ENCODE results near the gene SLC9A9.

DNA sequence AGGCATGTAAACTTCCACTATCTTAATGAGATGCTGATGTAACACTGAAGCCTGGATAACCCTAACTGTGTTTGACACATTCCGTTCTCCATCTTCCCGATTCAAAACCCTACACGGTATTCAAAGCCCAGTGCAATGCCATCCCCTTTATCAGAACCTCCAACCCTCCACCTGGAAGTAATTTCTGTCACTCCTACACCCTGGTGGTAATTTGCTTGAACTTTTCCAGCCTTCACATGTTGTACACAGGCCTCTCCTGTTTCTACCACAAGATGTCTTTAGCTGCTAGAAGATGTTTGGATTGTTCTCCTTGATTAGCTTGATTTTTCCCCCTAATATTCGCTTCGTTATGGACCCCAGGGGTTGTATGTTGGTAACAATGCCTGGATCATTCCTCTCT, 519.8 kb downstream of the SLC9A9 start:
- TF ChIP-seq, protein P1, sequence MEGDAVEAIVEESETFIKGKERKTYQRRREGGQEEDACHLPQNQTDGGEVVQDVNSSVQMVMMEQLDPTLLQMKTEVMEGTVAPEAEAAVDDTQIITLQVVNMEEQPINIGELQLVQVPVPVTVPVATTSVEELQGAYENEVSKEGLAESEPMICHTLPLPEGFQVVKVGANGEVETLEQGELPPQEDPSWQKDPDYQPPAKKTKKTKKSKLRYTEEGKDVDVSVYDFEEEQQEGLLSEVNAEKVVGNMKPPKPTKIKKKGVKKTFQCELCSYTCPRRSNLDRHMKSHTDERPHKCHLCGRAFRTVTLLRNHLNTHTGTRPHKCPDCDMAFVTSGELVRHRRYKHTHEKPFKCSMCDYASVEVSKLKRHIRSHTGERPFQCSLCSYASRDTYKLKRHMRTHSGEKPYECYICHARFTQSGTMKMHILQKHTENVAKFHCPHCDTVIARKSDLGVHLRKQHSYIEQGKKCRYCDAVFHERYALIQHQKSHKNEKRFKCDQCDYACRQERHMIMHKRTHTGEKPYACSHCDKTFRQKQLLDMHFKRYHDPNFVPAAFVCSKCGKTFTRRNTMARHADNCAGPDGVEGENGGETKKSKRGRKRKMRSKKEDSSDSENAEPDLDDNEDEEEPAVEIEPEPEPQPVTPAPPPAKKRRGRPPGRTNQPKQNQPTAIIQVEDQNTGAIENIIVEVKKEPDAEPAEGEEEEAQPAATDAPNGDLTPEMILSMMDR (IDR thresholded peaks at IDR 0.05) = peak in 1 of 4 experiments; percentile 6
- TF ChIP-seq POLR2AphosphoS5 (IDR thresholded peaks at IDR 0.05) (no peak), POLR2A (IDR thresholded peaks at IDR 0.05) (no peak)

All from prostate gland (tissue), 2 donors.